HG02973 (cell line): Measurements from ENCODE around the gene RASGEF1B.
"Not testable (repeated sequence)": the region's sequence is repeated elsewhere in the genome, so short reads cannot be mapped to it uniquely, and the experiment has no call there.

Experiments used
- ATAC-seq: cut with Tn5 transposase; IDR thresholded peaks from one replicate; pipeline ENCODE4 v1.9.1; 2021; ENCODE audit warnings: moderate library complexity; ENCODE audit not compliant: unreplicated experiment

The RASGEF1B gene

DNA sequence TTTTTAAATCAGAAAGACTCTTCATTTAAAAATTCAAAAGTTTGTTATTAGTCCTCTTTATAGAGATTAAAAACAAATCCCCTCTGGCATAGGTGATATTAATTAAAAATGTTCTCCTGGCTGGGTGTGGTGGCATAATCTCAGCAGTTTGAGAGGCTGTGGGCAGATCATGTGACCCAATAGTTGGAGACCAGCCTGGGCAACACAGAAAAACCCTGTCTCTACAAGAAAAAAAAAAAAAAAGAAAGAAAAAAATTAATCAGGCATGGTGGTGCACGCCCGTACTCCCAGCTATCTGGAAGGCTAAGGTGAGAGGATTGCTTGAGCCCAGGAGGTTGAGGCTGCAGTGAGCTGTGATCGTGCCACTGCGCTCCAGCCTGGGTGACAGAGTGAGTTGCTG, 38.9 kb downstream of the RASGEF1B start:
- ATAC-seq = no peak

GRCh38 chr4:81431971-81432370, 39.7 kb downstream of the RASGEF1B start:
- ATAC-seq = no peak

GRCh38 chr4:81429607-81430006, 42.1 kb downstream of the RASGEF1B start:
- no peak for ATAC-seq

DNA sequence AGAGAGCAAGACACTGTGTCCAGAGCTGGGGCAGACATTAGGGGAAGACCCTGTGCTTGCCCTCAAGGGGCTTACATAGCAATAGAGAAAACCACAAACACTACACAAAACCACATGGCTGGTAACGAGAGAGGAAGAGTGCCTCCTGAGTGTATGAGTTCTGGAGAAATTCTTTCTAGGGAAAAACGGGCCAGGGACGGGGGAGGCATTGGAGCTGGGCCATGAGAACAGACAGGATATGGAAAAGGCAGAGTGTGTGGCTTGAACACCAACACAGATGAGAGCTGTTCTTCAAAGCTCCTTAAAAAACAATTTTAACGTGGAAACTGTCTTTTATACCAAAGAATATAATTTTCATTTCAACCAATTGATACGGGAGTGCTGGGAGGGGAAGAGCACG, 42.7 kb downstream of the RASGEF1B start:
- no peak for ATAC-seq

DNA sequence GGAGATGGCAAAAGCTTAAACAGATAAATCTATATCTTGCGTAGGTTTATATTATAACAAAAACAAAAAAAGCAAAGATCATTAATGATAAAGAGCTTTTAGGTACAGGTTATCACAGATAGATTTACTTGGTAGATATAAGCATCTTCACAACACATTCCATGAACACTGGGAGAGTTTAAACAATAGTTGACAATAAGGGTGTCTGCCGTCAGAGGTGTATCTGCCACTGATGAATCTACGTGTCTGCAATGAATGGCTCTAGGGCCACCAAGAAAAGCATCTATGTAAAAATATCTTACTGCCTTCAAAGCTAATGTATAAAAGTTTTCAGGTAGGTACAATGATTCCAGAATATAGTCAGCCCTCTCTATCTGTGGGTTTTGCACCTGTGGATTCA, 43.7 kb downstream of the RASGEF1B start:
- ATAC-seq = no peak

- ATAC-seq = no peak
These were observed 44.3 kb downstream of the RASGEF1B start for GRCh38 chr4:81427344-81427821.

GRCh38 chr4:81426770-81427289, 44.9 kb downstream of the RASGEF1B start:
- no peak for ATAC-seq

DNA sequence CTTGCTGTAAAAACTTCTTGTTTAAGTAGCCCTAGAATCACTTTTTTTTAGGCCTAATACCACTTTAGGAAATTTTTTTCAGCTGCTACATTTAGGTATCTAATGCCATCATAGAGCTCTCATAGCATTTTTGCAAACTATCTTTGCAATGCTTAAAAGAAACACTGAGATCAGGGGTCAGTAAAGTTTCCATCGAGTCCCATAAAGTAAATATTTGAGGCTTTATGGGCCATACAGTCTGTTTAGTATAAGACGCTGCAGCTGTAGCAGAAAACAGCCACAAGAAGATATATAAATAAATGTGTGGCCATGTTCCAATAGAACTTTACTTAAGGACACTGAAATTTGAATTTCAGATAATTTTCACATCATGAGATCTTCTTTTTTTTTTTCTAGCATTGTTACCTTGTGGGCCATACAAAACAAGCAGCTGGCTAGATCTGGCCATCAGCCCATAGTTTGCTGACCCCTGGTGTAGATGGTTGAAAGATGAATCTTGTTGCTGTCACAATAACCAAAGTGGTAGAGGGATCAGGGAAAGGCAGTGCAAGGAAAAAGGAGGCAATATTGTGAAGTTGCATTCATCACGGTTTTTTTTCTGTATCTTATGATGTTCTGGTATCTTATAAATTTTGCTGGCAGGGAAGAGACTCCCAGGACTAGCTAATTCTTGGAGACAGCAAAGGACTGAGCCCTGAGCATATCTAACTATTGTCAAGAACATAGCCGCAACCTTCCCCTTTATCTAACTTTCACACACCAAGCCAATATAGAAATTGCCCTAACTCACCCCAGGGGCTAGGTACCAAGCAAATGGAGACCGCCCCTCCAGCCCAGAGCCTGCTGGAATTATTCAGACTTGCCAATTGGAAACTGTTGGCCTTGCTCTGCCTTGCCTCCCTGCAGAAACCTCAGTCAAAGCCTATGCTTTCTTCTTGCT, 46.6 kb downstream of the RASGEF1B start:
- no peak for ATAC-seq

GRCh38 chr4:81424336-81424735, 47.4 kb downstream of the RASGEF1B start:
- ATAC-seq = no peak

GRCh38 chr4:81422595-81422994, 49.1 kb downstream of the RASGEF1B start:
- ATAC-seq = no peak

GRCh38 chr4:81421346-81422218, 50.1 kb downstream of the RASGEF1B start:
- ATAC-seq = peak; percentile 100

- ATAC-seq = no peak
These were observed 53.1 kb downstream of the RASGEF1B start for GRCh38 chr4:81418572-81418971.

GRCh38 chr4:81412946-81413495, 58.7 kb downstream of the RASGEF1B start:
- no peak for ATAC-seq

DNA sequence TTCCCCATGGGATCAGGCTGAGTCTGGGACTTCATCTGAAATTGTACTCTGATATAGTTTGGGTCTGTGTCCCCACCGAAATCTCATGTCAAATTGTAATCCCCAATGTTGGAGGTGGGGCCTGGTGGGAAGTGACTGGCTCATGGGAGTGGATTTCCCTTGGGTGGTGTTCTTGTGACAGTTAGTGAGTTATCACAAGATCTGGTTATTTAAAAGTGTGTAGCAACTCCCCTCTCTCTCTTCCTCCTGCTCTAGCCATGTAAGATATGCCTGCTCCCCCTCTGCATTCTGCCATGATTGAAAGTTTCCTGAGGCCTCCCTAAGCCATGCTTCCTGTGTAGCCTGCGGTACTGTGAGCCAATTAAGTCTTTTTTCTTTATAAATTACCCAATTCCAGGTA, 61.0 kb downstream of the RASGEF1B start:
- ATAC-seq = no peak

DNA sequence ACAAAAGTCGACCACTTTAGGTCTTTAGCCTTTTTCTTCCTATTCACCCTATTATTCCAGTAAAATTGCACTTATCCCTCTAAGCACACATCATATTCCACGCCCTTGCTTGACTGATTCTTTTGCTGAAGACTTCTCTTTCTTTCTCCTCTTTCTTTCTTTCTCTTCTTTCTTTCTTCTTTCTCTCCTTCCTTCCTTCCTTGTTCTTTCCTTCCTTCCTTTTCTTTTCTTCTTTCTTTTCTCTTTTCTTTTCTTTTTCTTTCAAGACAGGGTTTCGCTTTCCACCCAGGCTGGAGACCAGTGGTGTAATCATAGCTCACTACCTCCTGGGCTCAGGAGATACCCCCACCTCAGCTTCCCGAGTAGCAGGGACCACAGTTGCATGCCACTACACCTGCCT, 61.9 kb downstream of the RASGEF1B start:
- no peak for ATAC-seq

GRCh38 chr4:81408341-81408740, 63.4 kb downstream of the RASGEF1B start:
- no peak for ATAC-seq

- ATAC-seq = no peak
These were observed 64.0 kb downstream of the RASGEF1B start for GRCh38 chr4:81407726-81408125.

DNA sequence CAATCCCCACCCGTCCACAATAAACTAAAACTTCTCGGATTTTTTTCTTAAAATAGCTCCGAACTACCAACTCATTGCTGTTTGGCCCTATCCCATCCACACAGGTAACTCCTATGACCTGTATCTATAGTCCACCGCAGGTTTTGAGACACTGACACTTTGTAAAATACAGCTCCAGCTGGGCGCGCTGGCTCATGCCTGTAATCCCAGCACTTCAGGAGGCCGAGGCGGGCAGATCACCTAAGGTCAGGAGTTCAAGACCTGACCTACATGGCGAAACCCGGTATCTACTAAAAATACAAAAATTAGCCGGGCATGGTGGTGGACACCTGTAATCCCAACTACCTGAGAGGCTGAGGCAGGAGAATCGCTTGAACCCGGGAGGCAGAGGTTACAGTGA, 65.2 kb downstream of the RASGEF1B start:
- not testable (repeated sequence) for ATAC-seq

GRCh38 chr4:81405900-81406401, 65.8 kb downstream of the RASGEF1B start:
- ATAC-seq = peak; percentile 86

- ATAC-seq = no peak
These were observed 67.0 kb downstream of the RASGEF1B start for GRCh38 chr4:81404741-81405140.

DNA sequence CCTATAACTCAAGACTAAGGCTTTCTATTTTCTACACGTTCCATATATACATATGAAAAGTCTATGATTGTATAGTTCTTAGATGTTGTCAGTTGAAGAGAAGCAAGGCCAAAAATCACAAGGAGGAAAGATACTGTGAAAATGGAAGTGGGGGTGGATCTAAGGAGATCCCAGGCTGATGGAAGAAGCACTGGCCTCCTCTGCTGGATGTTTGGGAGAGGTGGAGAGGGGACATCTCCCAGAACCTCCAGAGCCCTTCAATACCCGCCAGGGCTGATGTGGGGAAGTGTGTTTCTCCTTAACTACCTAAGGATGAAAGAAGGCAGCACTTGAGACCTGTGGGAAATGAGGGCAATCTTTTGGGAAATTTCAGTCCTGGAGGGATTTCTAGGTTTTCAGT, 67.4 kb downstream of the RASGEF1B start:
- ATAC-seq = no peak
